PC-9 (cell line): ENCODE results near the gene IKZF5.

Source experiments
- EZH2 ChIP-seq: fragments of 200-600 bp; sonication (generic); IDR thresholded peaks from 2 replicates; pipeline ENCODE4 v1.8.0; 2017; ENCODE audit warnings: antibody characterized with exemption, low read depth
- TF ChIP-seq, protein P1 (sequence below): fragments of 200-600 bp; sonication (generic); conservative IDR thresholded peaks from 2 replicates; pipeline ENCODE4 v1.6.1; 2017; ENCODE audit warnings: mixed run types, antibody characterized with exemption, mild to moderate bottlenecking, moderate library complexity

DNA sequence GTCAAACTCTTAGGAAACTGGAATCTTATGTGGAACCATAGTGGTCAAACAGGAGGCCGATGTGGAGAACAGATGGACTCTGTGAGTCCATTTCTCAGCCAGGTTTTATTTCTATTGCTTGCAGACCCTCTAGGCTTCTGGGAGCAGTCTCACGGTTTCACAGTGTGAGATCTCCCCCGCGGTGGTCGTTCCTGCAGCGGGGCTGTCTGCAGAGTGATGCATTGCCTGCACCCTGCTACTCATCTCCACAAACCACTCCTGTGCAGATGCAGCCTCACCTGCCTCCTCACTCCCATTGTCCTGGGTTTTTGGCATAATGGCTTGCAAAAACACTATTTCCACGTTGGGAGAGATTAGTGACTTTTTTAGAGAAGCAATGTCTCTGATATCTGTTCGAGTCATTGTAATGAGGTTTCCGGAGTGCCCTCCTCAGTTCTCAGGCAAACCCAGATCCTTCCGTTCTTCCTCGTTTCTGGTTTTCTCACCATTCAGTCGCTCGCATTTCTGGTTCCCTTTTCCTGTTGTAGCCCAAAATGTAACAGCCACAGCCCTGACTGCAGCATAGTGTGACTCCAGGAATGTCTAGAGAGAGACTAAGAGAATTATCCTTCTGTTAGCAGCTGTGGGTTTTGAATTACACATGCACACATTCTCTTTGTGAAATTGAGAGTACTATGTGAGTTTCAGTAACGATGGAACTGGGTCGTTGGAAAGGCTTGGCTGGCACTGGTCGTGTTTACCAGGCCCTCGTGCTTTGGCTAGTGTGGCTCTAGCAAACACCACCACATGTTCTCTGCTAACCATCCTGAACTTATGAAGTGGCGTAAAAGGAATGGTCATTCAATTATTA is 30.4 kb upstream of the IKZF5 start:
- TF ChIP-seq, protein P1, sequence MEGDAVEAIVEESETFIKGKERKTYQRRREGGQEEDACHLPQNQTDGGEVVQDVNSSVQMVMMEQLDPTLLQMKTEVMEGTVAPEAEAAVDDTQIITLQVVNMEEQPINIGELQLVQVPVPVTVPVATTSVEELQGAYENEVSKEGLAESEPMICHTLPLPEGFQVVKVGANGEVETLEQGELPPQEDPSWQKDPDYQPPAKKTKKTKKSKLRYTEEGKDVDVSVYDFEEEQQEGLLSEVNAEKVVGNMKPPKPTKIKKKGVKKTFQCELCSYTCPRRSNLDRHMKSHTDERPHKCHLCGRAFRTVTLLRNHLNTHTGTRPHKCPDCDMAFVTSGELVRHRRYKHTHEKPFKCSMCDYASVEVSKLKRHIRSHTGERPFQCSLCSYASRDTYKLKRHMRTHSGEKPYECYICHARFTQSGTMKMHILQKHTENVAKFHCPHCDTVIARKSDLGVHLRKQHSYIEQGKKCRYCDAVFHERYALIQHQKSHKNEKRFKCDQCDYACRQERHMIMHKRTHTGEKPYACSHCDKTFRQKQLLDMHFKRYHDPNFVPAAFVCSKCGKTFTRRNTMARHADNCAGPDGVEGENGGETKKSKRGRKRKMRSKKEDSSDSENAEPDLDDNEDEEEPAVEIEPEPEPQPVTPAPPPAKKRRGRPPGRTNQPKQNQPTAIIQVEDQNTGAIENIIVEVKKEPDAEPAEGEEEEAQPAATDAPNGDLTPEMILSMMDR, result no peak
- TF ChIP-seq EZH2, result no peak
